DOHH2 (cell line): ENCODE results near the gene NKAIN2.

Source experiments
- CTCF ChIP-seq: fragments of 200-600 bp; sonication (generic); IDR thresholded peaks from one replicate; pipeline ENCODE4 v1.5.1; 2014; ENCODE audit warnings: antibody characterized with exemption, mild to moderate bottlenecking, low read depth, low read length; ENCODE audit not compliant: poor library complexity, severe bottlenecking
- EZH2phosphoT487 ChIP-seq: fragments of 200-600 bp; sonication (generic); IDR thresholded peaks from 2 replicates; pipeline ENCODE4 v1.6.1; 2017; ENCODE audit warnings: borderline replicate concordance, mild to moderate bottlenecking, antibody characterized with exemption, low read length, moderate library complexity, mixed read lengths

GRCh38 chr6:124669713-124670480 lies 866.2 kb downstream of the NKAIN2 start:
- TF ChIP-seq CTCF, result no peak
- TF ChIP-seq EZH2phosphoT487, result no peak
